Osteoblast (primary cell): ENCODE data around the gene VPS41. TPM values are rescaled to one million over a fixed set of nuclear protein-coding genes. Genes with fewer than 3 reads are reported as not detected.
A peak's percentile ranks its signal among the peaks of the same experiment; 100 is the strongest.

Source experiments
- DNase-seq: peaks from one replicate; pipeline ENCODE4 v3.0.0; 2011; ENCODE audit warnings: low spot score, mixed read lengths; ENCODE audit not compliant: insufficient read length; ENCODE audit errors: missing footprints
- H2AFZ ChIP-seq: 2 replicates; pipeline ENCODE4 v1.6.0; 2011; ENCODE audit warnings: mild to moderate bottlenecking, low read length
- H3K27ac ChIP-seq: 2 replicates; pipeline ENCODE4 v1.5.1; 2011; ENCODE audit warnings: mild to moderate bottlenecking, low read depth, low read length, moderate library complexity
- H3K27me3 ChIP-seq: 2 replicates; pipeline ENCODE4 v1.6.0; 2012; ENCODE audit warnings: mild to moderate bottlenecking, control low read depth, inconsistent platforms, low read length, moderate library complexity; ENCODE audit not compliant: insufficient read depth
- H3K36me3 ChIP-seq: 2 replicates; pipeline ENCODE4 v1.5.1; 2011; ENCODE audit warnings: mild to moderate bottlenecking, low read length, control low read depth, moderate library complexity; ENCODE audit not compliant: insufficient read depth
- H3K4me1 ChIP-seq: 2 replicates; pipeline ENCODE4 v1.5.1; 2011; ENCODE audit warnings: mild to moderate bottlenecking, low read length, control low read depth, moderate library complexity; ENCODE audit not compliant: insufficient read depth
- H3K4me2 ChIP-seq: 2 replicates; pipeline ENCODE4 v1.6.0; 2011; ENCODE audit warnings: mild to moderate bottlenecking, low read length; ENCODE audit not compliant: insufficient read depth
- H3K4me3 ChIP-seq: fragments of 200-600 bp; sonication (generic); 3 replicates; pipeline ENCODE4 v1.5.1; 2012; ENCODE audit warnings: mild to moderate bottlenecking, low read length, inconsistent platforms; ENCODE audit not compliant: insufficient read depth
- H3K79me2 ChIP-seq: 2 replicates; pipeline ENCODE4 v1.6.0; 2012; ENCODE audit warnings: mild to moderate bottlenecking, low read length, control low read depth, inconsistent platforms; ENCODE audit not compliant: insufficient read depth
- H3K9me3 ChIP-seq: 2 replicates; pipeline ENCODE4 v1.5.1; 2011; ENCODE audit warnings: low read depth, low read length, control low read depth
- H4K20me1 ChIP-seq: 2 replicates; pipeline ENCODE4 v1.6.0; 2012; ENCODE audit warnings: mild to moderate bottlenecking, low read length, control low read depth; ENCODE audit not compliant: insufficient read depth
- CTCF ChIP-seq: IDR thresholded peaks from 2 replicates; pipeline ENCODE4 v1.5.1; 2011; ENCODE audit warnings: mild to moderate bottlenecking, low read depth, low read length, moderate library complexity; ENCODE audit errors: extremely low read depth
- total RNA-seq: library from RNA; depleted of rRNA; stranded (reverse); fragments of >200 nt; gene quantifications from 2 replicates; pipeline ENCODE4 v1.2.3, GENCODE V29; 2012

VPS41 gene
- total RNA-seq, 1 donor: 78.5 TPM

- DNase-seq: no peak
- H3K4me3 ChIP-seq: no peak overlapping the region
Measured at GRCh38 chr7:38844952-38845563, 63.9 kb downstream of the VPS41 start.

GRCh38 chr7:38842746-38843145 lies 66.2 kb downstream of the VPS41 start:
- H3K27me3 ChIP-seq: no peaks in the 10 kb centered on the region
- H3K4me2 ChIP-seq: no peak overlapping the region
- H3K9me3 ChIP-seq: no peaks in the 10 kb centered on the region
- no peak for DNase-seq
- peaks cover 16% of the 10 kb centered on the region for H3K79me2 ChIP-seq
- TF ChIP-seq CTCF: no peak
- H3K4me3 ChIP-seq: no peak overlapping the region
- H2AFZ ChIP-seq: no peak overlapping the region
- H3K27ac ChIP-seq: no peak overlapping the region
- no peaks in the 10 kb centered on the region for H3K36me3 ChIP-seq
- no peaks in the 10 kb centered on the region for H4K20me1 ChIP-seq
- H3K4me1 ChIP-seq: peaks cover 8% of the 10 kb centered on the region

More at GRCh38 chr7:38844952-38845563, 63.9 kb downstream of the VPS41 start:
- Histone ChIP-seq H3K36me3 (no peaks in the 10 kb centered on the region), H2AFZ (no peak overlapping the region), H3K27me3 (no peaks in the 10 kb centered on the region), H3K4me1 (peaks cover 8% of the 10 kb centered on the region), H3K27ac (no peak overlapping the region), H3K79me2 (peaks cover 4% of the 10 kb centered on the region), H3K4me2 (no peak overlapping the region), H3K9me3 (no peaks in the 10 kb centered on the region), H4K20me1 (no peaks in the 10 kb centered on the region)
- no peak for TF ChIP-seq CTCF

GRCh38 chr7:38840736-38841460 lies 68.1 kb downstream of the VPS41 start:
- DNase-seq: peak; percentile 92
- Histone ChIP-seq H3K27me3 (no peaks in the 10 kb centered on the region), H3K27ac (peak overlapping the region; percentile 76), H3K4me1 (peaks cover 8% of the 10 kb centered on the region), H3K79me2 (peaks cover 20% of the 10 kb centered on the region), H3K36me3 (no peaks in the 10 kb centered on the region), H2AFZ (no peak overlapping the region), H3K9me3 (no peaks in the 10 kb centered on the region), H3K4me2 (no peak overlapping the region), H4K20me1 (no peaks in the 10 kb centered on the region), H3K4me3 (no peak overlapping the region)
- TF ChIP-seq CTCF: no peak

- no peak for DNase-seq
- Histone ChIP-seq H3K27me3 (no peaks in the 10 kb centered on the region), H3K9me3 (no peaks in the 10 kb centered on the region), H2AFZ (no peak overlapping the region), H3K79me2 (peaks cover 20% of the 10 kb centered on the region), H3K36me3 (no peaks in the 10 kb centered on the region), H3K27ac (no peak overlapping the region), H3K4me2 (no peak overlapping the region), H3K4me3 (no peak overlapping the region), H3K4me1 (peaks cover 8% of the 10 kb centered on the region), H4K20me1 (no peaks in the 10 kb centered on the region)
- TF ChIP-seq CTCF: no peak
Measured at GRCh38 chr7:38839851-38840250, 69.1 kb downstream of the VPS41 start.
